SK-N-SH (cell line): ENCODE results near the gene RHEBL1. TPM values are rescaled to one million over a fixed set of nuclear protein-coding genes. Genes with fewer than 3 reads are reported as not detected.

Source experiments
- CTCF ChIA-PET: fragments of 300-600, 350-600 bp; formaldehyde crosslinking; extraction: SDS; loops from one replicate; lab custom pipeline; 2021; lab: Yijun Ruan, JAX
- POLR2A ChIA-PET: fragments of 350-600 bp; sonication (Branson Sonifier 250); formaldehyde crosslinking; extraction: SDS; loops from one replicate; lab custom pipeline; 2020; ENCODE audit warnings: antibody characterized with exemption, inconsistent platforms; lab: Yijun Ruan, JAX
- DNase-seq: peaks from one replicate; pipeline ENCODE4 v3.0.0; 2012
- H2AFZ ChIP-seq: fragments of 200-600 bp; sonication (generic); 2 replicates; pipeline ENCODE4 v1.8.1; 2016; ENCODE audit warnings: antibody characterized with exemption, mild to moderate bottlenecking, low read depth
- H3F3A ChIP-seq: fragments of 200-600 bp; sonication (generic); replicated peaks from 2 replicates; pipeline ENCODE3; 2016; ENCODE audit warnings: antibody characterized with exemption, mild to moderate bottlenecking; ENCODE audit not compliant: insufficient read depth
- H3K27ac ChIP-seq, 2 experiments: fragments of 200-500 bp in 1 of 2; fragments of 200-600 bp in 1 of 2; sonication (Bioruptor generic) in 1 of 2; sonication (generic), shearing (Covaris generic) in 1 of 2; 2 replicates each; pipeline versions ENCODE4 v1.5.1 to v1.6.1; 2014 to 2016; ENCODE audit warnings: low read depth in 2 of 2, inconsistent platforms in 1 of 2, low read length in 1 of 2, mild to moderate bottlenecking in 1 of 2, mixed read lengths in 1 of 2
- H3K27me3 ChIP-seq: fragments of 200-600 bp; sonication (generic), shearing (Covaris generic); 2 replicates; pipeline ENCODE4 v1.6.1; 2016; ENCODE audit warnings: mixed run types; ENCODE audit not compliant: insufficient read depth
- H3K36me3 ChIP-seq, 2 experiments: fragments of 200-500 bp in 1 of 2; fragments of 200-600 bp in 1 of 2; sonication (Bioruptor generic) in 1 of 2; sonication (generic) in 1 of 2; replicated peaks in 1 of 2; 2 replicates each; pipeline versions ENCODE3 to v1.5.1; 2014 to 2016; ENCODE audit warnings: low read length in 1 of 2, mild to moderate bottlenecking in 1 of 2; ENCODE audit not compliant: insufficient read depth in 2 of 2, control insufficient read depth in 1 of 2
- H3K4me1 ChIP-seq, 2 experiments: fragments of 200-500 bp in 1 of 2; fragments of 200-600 bp in 1 of 2; sonication (Bioruptor generic) in 1 of 2; sonication (generic), shearing (Covaris generic) in 1 of 2; 2 replicates each; pipeline versions ENCODE4 v1.5.1 to v1.6.1; 2014 to 2016; ENCODE audit warnings: low read depth in 1 of 2, low read length in 1 of 2, mixed run types in 1 of 2; ENCODE audit not compliant: insufficient read depth in 2 of 2, control insufficient read depth in 1 of 2
- H3K4me2 ChIP-seq: fragments of 200-600 bp; sonication (generic), shearing (Covaris generic); 2 replicates; pipeline ENCODE4 v1.6.1; 2017; ENCODE audit warnings: mixed run types
- H3K4me3 ChIP-seq, 2 experiments: fragments of 200-500 bp in 1 of 2; fragments of 200-600 bp in 1 of 2; sonication (Bioruptor generic) in 1 of 2; sonication (generic), shearing (Covaris generic) in 1 of 2; 2 replicates each; pipeline versions ENCODE4 v1.5.1 to v1.8.1; 2014 to 2016; ENCODE audit warnings: low read depth in 2 of 2, inconsistent platforms in 1 of 2, low read length in 1 of 2, mild to moderate bottlenecking in 1 of 2, mixed read lengths in 1 of 2, moderate library complexity in 1 of 2
- H3K79me2 ChIP-seq: fragments of 200-600 bp; sonication (generic); 2 replicates; pipeline ENCODE4 v1.8.1; 2017; ENCODE audit warnings: mild to moderate bottlenecking; ENCODE audit not compliant: insufficient read depth
- H3K9ac ChIP-seq: fragments of 200-600 bp; sonication (generic); 2 replicates; pipeline ENCODE4 v1.6.1; 2017; ENCODE audit warnings: mixed run types
- H3K9me2 ChIP-seq: fragments of 200-600 bp; sonication (generic); 2 replicates; pipeline ENCODE4 v1.6.1; 2017; ENCODE audit warnings: mixed run types
- H3K9me3 ChIP-seq: fragments of 200-600 bp; sonication (generic); 2 replicates; pipeline ENCODE4 v1.6.1; 2017; ENCODE audit warnings: mixed run types, mild to moderate bottlenecking, moderate library complexity
- H4K20me1 ChIP-seq: fragments of 200-600 bp; sonication (generic); 2 replicates; pipeline ENCODE4 v1.6.1; 2017; ENCODE audit warnings: mild to moderate bottlenecking, mixed run types; ENCODE audit not compliant: insufficient read depth
- CHD2 ChIP-seq: fragments of 150-350 bp; IDR thresholded peaks from 2 replicates; pipeline ENCODE4 v1.6.1; 2018; ENCODE audit warnings: low read length; ENCODE audit not compliant: partially characterized antibody
- EP300 ChIP-seq, 2 experiments: IDR thresholded peaks; 2 replicates each; pipeline versions ENCODE4 v1.4.0 to v1.6.1; 2012; ENCODE audit warnings: borderline replicate concordance in 1 of 2, low read depth in 1 of 2, low read length in 1 of 2
- EZH2phosphoT487 ChIP-seq: fragments of 200-600 bp; sonication (generic); IDR thresholded peaks from 2 replicates; pipeline ENCODE4 v1.6.1; 2017; ENCODE audit warnings: low read depth, mixed run types, mild to moderate bottlenecking, antibody characterized with exemption, moderate library complexity, borderline replicate concordance
- FOSL2 ChIP-seq: IDR thresholded peaks from 2 replicates; pipeline ENCODE4 v1.4.0; 2012; ENCODE audit warnings: low read depth, mild to moderate bottlenecking, moderate library complexity, borderline replicate concordance
- FOXJ3 ChIP-seq: sonication (generic); formaldehyde crosslinking; IDR thresholded peaks from 2 replicates; pipeline ENCODE4 v1.5.1; 2020; ENCODE audit warnings: mild to moderate bottlenecking, missing genetic modification reagents
- FOXM1 ChIP-seq: IDR thresholded peaks from 2 replicates; pipeline ENCODE4 v1.4.0; 2012; ENCODE audit warnings: low read depth, mild to moderate bottlenecking
- GABPA ChIP-seq: IDR thresholded peaks from 2 replicates; pipeline ENCODE4 v1.4.0; 2012; ENCODE audit warnings: low read depth, mild to moderate bottlenecking
- GATA2 ChIP-seq: sonication (generic); formaldehyde crosslinking; IDR thresholded peaks from 2 replicates; pipeline ENCODE4 v1.5.0; 2020; ENCODE audit warnings: mild to moderate bottlenecking, missing genetic modification reagents
- JUND ChIP-seq: IDR thresholded peaks from 2 replicates; pipeline ENCODE4 v1.4.0; 2012
- MEF2A ChIP-seq: IDR thresholded peaks from 2 replicates; pipeline ENCODE4 v1.4.0; 2012; ENCODE audit warnings: low read depth, borderline replicate concordance
- MXI1 ChIP-seq: IDR thresholded peaks from 2 replicates; pipeline ENCODE4 v1.6.1; 2012; ENCODE audit warnings: mild to moderate bottlenecking, low read depth, low read length, improper control_type of control experiment
- NRF1 ChIP-seq: IDR thresholded peaks from 2 replicates; pipeline ENCODE4 v1.6.1; 2012; ENCODE audit warnings: low read depth, mild to moderate bottlenecking, low read length
- RAD21 ChIP-seq: IDR thresholded peaks from 2 replicates; pipeline ENCODE4 v1.6.1; 2012; ENCODE audit warnings: mild to moderate bottlenecking, low read length
- RFX5 ChIP-seq: IDR thresholded peaks from 2 replicates; pipeline ENCODE4 v1.6.1; 2012; ENCODE audit warnings: mild to moderate bottlenecking, improper control_type of control experiment, low read length
- SMC3 ChIP-seq: IDR thresholded peaks from 2 replicates; pipeline ENCODE4 v1.6.1; 2012; ENCODE audit warnings: low read depth, low read length, improper control_type of control experiment
- TAF1 ChIP-seq: IDR thresholded peaks from 2 replicates; pipeline ENCODE4 v1.6.1; 2012; ENCODE audit warnings: low read depth, mild to moderate bottlenecking, low read length, moderate library complexity, borderline replicate concordance
- TCF12 ChIP-seq: IDR thresholded peaks from 2 replicates; pipeline ENCODE4 v1.4.0; 2012
- TEAD4 ChIP-seq: IDR thresholded peaks from 2 replicates; pipeline ENCODE4 v1.4.0; 2012; ENCODE audit warnings: mild to moderate bottlenecking, borderline replicate concordance; ENCODE audit not compliant: insufficient read depth
- YY1 ChIP-seq: IDR thresholded peaks from 2 replicates; pipeline ENCODE4 v1.4.0; 2012; ENCODE audit warnings: low read depth, mild to moderate bottlenecking
- WGBS: methylation state at CpG from one replicate; pipeline ENCODE4 v1.1.6; 2017; ENCODE audit warnings: low lambda C conversion rate; 5-methylcytosine and 5-hydroxymethylcytosine counted together
- polyA plus RNA-seq, 3 experiments: library from polyadenylated mRNA; depleted of rRNA; stranded (reverse); fragments of >200 nt; gene quantifications; 2 replicates each; pipeline ENCODE4 v1.2.3, GENCODE V29; 2012
- TF ChIP-seq, protein P1 (sequence below): IDR thresholded peaks from 2 replicates; pipeline ENCODE4 v1.4.0; 2012; ENCODE audit warnings: low read depth, borderline replicate concordance
- TF ChIP-seq, protein P2 (sequence below): fragments of 150-350 bp; IDR thresholded peaks from 2 replicates; pipeline ENCODE4 v1.6.1; 2017; ENCODE audit warnings: antibody characterized with exemption, low read length, low read depth, borderline replicate concordance
- TF ChIP-seq, protein P3 (sequence below): IDR thresholded peaks from 2 replicates; pipeline ENCODE4 v1.4.0; 2012; ENCODE audit warnings: low read depth

RHEBL1 gene
- polyA plus RNA-seq, 1 of the 3 experiments (the other 2 are of a cell fraction) = 2.2 TPM

DNA sequence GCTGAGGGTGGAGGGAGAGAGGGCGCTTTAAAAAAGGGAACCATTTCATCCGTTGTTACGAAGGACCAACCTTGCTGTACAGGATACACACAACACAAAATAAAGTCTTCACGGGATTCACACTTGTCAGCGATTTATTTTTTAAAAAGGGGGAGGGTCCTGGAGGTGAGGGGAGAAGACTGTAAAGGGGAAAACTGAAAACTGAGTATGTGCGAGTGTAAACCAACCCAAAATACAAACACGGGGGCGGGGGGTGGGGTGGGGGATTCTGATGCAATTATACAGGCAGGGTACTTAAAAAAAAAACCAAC, 50.7 kb downstream of the RHEBL1 start:
- CTCF ChIA-PET = interaction anchor here (0.9 to 4.0 kb wide), 10 partner anchors 13 to 115 kb away, joined by 3 to 29 read pairs (median 6); partner anchors contain the start of genes TUBA1B and WNT1
- H2AFZ ChIP-seq = peak overlapping the region; percentile 65

DNA sequence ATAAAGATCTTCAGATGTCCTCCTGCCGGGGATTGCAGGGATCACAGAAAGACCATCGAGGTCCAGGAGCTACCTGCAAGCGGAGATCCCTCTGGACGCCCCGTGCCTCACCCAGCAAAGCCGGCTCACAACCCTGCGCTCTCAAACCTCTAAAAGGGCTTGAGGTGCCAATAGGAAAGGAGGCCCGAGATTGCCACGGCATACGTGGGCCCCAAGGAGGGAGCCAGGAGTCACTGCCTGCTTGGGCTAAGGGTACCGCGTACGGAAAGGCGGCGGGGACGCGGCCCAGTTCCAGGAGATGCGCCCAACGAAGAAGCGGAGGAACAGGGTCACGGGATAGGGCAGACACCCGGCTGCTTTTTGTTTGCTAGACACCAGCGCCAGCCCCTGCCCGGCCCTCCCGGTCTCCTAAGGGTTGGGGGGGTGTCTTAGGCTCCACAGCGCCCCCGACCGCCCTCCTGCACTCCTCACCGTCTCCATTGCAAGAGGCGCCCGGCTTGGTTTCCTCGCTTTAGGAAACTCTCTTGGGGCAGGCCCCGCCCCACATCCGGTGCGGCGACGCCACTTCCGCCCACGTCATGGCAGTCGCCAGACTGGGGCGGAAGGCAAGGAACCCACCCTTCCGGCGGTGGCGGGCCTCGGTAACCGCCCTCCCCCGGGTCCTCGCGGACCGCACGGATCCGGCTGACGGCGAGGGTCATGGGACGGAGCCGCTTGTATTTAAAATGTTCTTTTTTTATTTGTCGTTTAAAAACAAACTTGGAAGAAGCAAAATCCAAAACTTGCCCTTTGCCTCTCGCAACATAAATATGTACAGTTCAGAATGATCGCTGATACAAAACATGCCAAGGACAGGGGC, 51.3 kb downstream of the RHEBL1 start, which contains the start of gene PRKAG1:
TSS of gene PRKAG1 (minus strand) at position 516 of the 859 bp plus-strand sequence. CDS start at position 480, 36 bp downstream.
- peaks cover 39% of the 10 kb centered on the region for H3K79me2 ChIP-seq
- no peaks in the 10 kb centered on the region for H3K9me3 ChIP-seq
- WGBS = 2% methylated on average over 44 of the region's 59 CpGs
- H3K36me3 ChIP-seq = peaks cover 12 to 20% of the 10 kb centered on the region in 2 experiments
- peak within 1 kb of the TSS; percentile 84 for H3K4me2 ChIP-seq
- CTCF ChIA-PET = interaction anchor here (0.8 to 11.3 kb wide), 11 partner anchors 10 to 114 kb away, joined by 3 to 136 read pairs (median 5); partner anchors contain the start of genes DDN and WNT1
- DNase-seq = peak; percentile 98
- peaks cover 21% of the 10 kb centered on the region for H3F3A ChIP-seq
- peak within 1 kb of the TSS; percentile 79 to 93 for H3K4me3 ChIP-seq
- H3K9me2 ChIP-seq = no peaks in the 10 kb centered on the region
- peak within 1 kb of the TSS; percentile 65 for H2AFZ ChIP-seq
- peaks cover 0 to 14% of the 10 kb centered on the region in 2 experiments; a peak in 2 of 4 replicates for H3K4me1 ChIP-seq
- peak within 1 kb of the TSS; percentile 91 for H3K9ac ChIP-seq
- H3K27ac ChIP-seq = peak within 1 kb of the TSS; percentile 90 to 98
- H3K27me3 ChIP-seq = no peaks in the 10 kb centered on the region
- no peaks in the 10 kb centered on the region; the same call in 1 of the 2 replicates for H4K20me1 ChIP-seq
- POLR2A ChIA-PET = interaction anchor here (0.7 to 1.6 kb wide), 7 partner anchors 12 to 61 kb away, joined by 3 to 5 read pairs (median 3); partner anchors contain the start of gene ARF3
- TF ChIP-seq TCF12 (peak; percentile 5; the same call in 1 of the 2 replicates), FOXM1 (no peak), NRF1 (no peak), TAF1 (peak; percentile 97), FOXJ3 (CRISPR knock-in tag) (no peak), CHD2 (peak; percentile 83), TEAD4 (no peak), YY1 (peak; percentile 82; the same call in 1 of the 2 replicates), FOSL2 (no peak), GABPA (peak; percentile 95), EP300 (IDR thresholded peaks at IDR 0.05; ENCODE audit: borderline replicate concordance in 1 of 2, low read depth in 1 of 2, low read length in 1 of 2) (peak in 1 of 2 experiments; percentile 19; a peak in 1 of 4 replicates)
- TF ChIP-seq, protein P1, sequence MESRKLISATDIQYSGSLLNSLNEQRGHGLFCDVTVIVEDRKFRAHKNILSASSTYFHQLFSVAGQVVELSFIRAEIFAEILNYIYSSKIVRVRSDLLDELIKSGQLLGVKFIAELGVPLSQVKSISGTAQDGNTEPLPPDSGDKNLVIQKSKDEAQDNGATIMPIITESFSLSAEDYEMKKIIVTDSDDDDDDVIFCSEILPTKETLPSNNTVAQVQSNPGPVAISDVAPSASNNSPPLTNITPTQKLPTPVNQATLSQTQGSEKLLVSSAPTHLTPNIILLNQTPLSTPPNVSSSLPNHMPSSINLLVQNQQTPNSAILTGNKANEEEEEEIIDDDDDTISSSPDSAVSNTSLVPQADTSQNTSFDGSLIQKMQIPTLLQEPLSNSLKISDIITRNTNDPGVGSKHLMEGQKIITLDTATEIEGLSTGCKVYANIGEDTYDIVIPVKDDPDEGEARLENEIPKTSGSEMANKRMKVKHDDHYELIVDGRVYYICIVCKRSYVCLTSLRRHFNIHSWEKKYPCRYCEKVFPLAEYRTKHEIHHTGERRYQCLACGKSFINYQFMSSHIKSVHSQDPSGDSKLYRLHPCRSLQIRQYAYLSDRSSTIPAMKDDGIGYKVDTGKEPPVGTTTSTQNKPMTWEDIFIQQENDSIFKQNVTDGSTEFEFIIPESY = no peak
- TF ChIP-seq, protein P2, sequence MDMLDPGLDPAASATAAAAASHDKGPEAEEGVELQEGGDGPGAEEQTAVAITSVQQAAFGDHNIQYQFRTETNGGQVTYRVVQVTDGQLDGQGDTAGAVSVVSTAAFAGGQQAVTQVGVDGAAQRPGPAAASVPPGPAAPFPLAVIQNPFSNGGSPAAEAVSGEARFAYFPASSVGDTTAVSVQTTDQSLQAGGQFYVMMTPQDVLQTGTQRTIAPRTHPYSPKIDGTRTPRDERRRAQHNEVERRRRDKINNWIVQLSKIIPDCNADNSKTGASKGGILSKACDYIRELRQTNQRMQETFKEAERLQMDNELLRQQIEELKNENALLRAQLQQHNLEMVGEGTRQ = no peak

More for the DNA sequence above, 50.7 kb downstream of the RHEBL1 start:
- H3K9me2 ChIP-seq = no peaks in the 10 kb centered on the region
- no peaks in the 10 kb centered on the region; the same call in 1 of the 2 replicates for H4K20me1 ChIP-seq
- peaks cover 0 to 14% of the 10 kb centered on the region in 2 experiments; a peak in 2 of 4 replicates for H3K4me1 ChIP-seq
- peak overlapping the region; percentile 84 for H3K4me2 ChIP-seq
- H3K79me2 ChIP-seq = peaks cover 39% of the 10 kb centered on the region
- H3K27ac ChIP-seq = peak overlapping the region; percentile 90 to 98
- DNase-seq = no peak
- peaks cover 21% of the 10 kb centered on the region for H3F3A ChIP-seq
- H3K36me3 ChIP-seq = peaks cover 16 to 26% of the 10 kb centered on the region in 2 experiments
- no peaks in the 10 kb centered on the region for H3K9me3 ChIP-seq
- POLR2A ChIA-PET = interaction anchor here (1.4 kb wide), 1 partner anchor 12 kb away, joined by 5 read pairs; no protein-coding TSS in a partner anchor
- no peaks in the 10 kb centered on the region for H3K27me3 ChIP-seq
- H3K4me3 ChIP-seq = peak overlapping the region; percentile 79 to 93
- H3K9ac ChIP-seq = peak overlapping the region; percentile 91
- WGBS = 5% methylated on average over 8 of the region's 8 CpGs
- TF ChIP-seq RFX5 (no peak), MEF2A (no peak), GATA2 (CRISPR knock-in tag) (no peak), EP300 (IDR thresholded peaks at IDR 0.05; ENCODE audit: borderline replicate concordance in 1 of 2, low read depth in 1 of 2, low read length in 1 of 2) (no peak), MXI1 (no peak), RAD21 (no peak), JUND (no peak), SMC3 (no peak), EZH2phosphoT487 (no peak), FOSL2 (no peak), FOXM1 (no peak)
- TF ChIP-seq, protein P1 = no peak
- TF ChIP-seq, protein P3, sequence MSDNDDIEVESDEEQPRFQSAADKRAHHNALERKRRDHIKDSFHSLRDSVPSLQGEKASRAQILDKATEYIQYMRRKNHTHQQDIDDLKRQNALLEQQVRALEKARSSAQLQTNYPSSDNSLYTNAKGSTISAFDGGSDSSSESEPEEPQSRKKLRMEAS = no peak
